K562 (cell line): ENCODE results near the gene PRR7. TPM values are rescaled to one million over a fixed set of nuclear protein-coding genes. Genes with fewer than 3 reads are reported as not detected.

ENCODE experiments used
- CBX1 ChIP-seq: sonication (generic); IDR thresholded peaks from 2 replicates; pipeline ENCODE4 v1.6.1; 2016; ENCODE audit warnings: antibody characterized with exemption, low read depth, mild to moderate bottlenecking
- COPS2 ChIP-seq: fragments of 450-650 bp; conservative IDR thresholded peaks from 2 replicates; pipeline ENCODE4 v1.6.1; 2016; ENCODE audit warnings: mild to moderate bottlenecking, moderate library complexity
- FUS ChIP-seq: fragments of 200-400 bp; formaldehyde crosslinking; optimal IDR thresholded peaks from 2 replicates; pipeline ENCODE3; 2017; ENCODE audit warnings: low read depth, low read length
- HCFC1 ChIP-seq: IDR thresholded peaks from 2 replicates; pipeline ENCODE4 v1.6.1; 2012; ENCODE audit warnings: low read depth, low read length, improper control_type of control experiment
- KLF1 ChIP-seq: fragments of 450-650 bp; IDR thresholded peaks from 2 replicates; pipeline ENCODE4 v1.6.1; 2016; ENCODE audit warnings: missing genetic modification characterization, missing compliant biosample characterization
- MEF2D ChIP-seq: conservative IDR thresholded peaks from 2 replicates; pipeline ENCODE4 v1.6.1; 2016; ENCODE audit warnings: low read depth, missing genetic modification characterization, missing compliant biosample characterization
- NR2F6 ChIP-seq: fragments of 450-650 bp; formaldehyde crosslinking; IDR thresholded peaks from 2 replicates; pipeline ENCODE4 v1.4.0; 2020; ENCODE audit warnings: mild to moderate bottlenecking
- NR3C1 ChIP-seq: sonication (generic); formaldehyde crosslinking; IDR thresholded peaks from 2 replicates; pipeline ENCODE4 v1.8.1; 2022; ENCODE audit warnings: missing genetic modification reagents
- RAD21 ChIP-seq, 2 experiments: fragments of 250-450 bp in 1 of 2; fragments of 450-650 bp in 1 of 2; sonication (Bioruptor Pico) in 1 of 2; formaldehyde crosslinking in 1 of 2; IDR thresholded peaks in 1 of 2; conservative IDR thresholded peaks in 1 of 2; 2 replicates each; pipeline versions ENCODE4 v1.4.0 to v1.8.0; 2020 to 2022; ENCODE audit warnings: mild to moderate bottlenecking in 2 of 2, moderate library complexity in 1 of 2
- polyA plus RNA-seq, 8 experiments: library from polyadenylated mRNA; depleted of rRNA in 4 of 8; stranded (reverse) in 5 of 8; unstranded in 3 of 8; fragments of >200 nt; fragmentation: Nextera tagmentation in 2 of 8; fragmentation: Illumina TruSeq in 1 of 8; extraction: Ambion mirVana in 2 of 8; extraction: Trizol in 1 of 8; gene quantifications; 2 replicates each; pipeline versions ENCODE4 v1.2.1 to v1.2.3, GENCODE V29; 2011 to 2014; ENCODE audit warnings: inconsistent platforms in 1 of 8, missing spikeins in 1 of 8
- total RNA-seq, 7 experiments: library from RNA; depleted of rRNA in 6 of 7; stranded (reverse); fragments of >200 nt in 6 of 7; fragmentation: Illumina TruSeq in 2 of 7; extraction: Trizol in 2 of 7; gene quantifications; 2 replicates each; pipeline versions ENCODE4 v1.2.1 to v1.2.3, GENCODE V29; 2011 to 2021; ENCODE audit warnings: low replicate concordance in 1 of 7
- TF ChIP-seq, protein P1 (sequence below): fragments of 450-650 bp; IDR thresholded peaks from 2 replicates; pipeline ENCODE4 v1.6.1; 2016; ENCODE audit warnings: low read depth
- TF ChIP-seq, protein P2 (sequence below): sonication (generic); formaldehyde crosslinking; IDR thresholded peaks from 2 replicates; pipeline ENCODE4 v1.9.0; 2022; ENCODE audit warnings: mild to moderate bottlenecking, missing genetic modification reagents
- TF ChIP-seq, protein P3 (sequence below): sonication (generic); formaldehyde crosslinking; IDR thresholded peaks from 2 replicates; pipeline ENCODE4 v1.8.1; 2023; ENCODE audit warnings: mild to moderate bottlenecking, missing genetic modification reagents
- TF ChIP-seq, protein P4 (sequence below): fragments of 450-650 bp; IDR thresholded peaks from 2 replicates; pipeline ENCODE4 v1.6.1; 2017; ENCODE audit warnings: antibody characterized with exemption, mild to moderate bottlenecking

Gene PRR7
- total and polyA plus RNA-seq, 9 of the 15 experiments (the other 6 are each of a cell fraction or from before 2014, with no cell fraction given): 0.80 to 11.3 (median 10.4) TPM; not detected in 4

DNA sequence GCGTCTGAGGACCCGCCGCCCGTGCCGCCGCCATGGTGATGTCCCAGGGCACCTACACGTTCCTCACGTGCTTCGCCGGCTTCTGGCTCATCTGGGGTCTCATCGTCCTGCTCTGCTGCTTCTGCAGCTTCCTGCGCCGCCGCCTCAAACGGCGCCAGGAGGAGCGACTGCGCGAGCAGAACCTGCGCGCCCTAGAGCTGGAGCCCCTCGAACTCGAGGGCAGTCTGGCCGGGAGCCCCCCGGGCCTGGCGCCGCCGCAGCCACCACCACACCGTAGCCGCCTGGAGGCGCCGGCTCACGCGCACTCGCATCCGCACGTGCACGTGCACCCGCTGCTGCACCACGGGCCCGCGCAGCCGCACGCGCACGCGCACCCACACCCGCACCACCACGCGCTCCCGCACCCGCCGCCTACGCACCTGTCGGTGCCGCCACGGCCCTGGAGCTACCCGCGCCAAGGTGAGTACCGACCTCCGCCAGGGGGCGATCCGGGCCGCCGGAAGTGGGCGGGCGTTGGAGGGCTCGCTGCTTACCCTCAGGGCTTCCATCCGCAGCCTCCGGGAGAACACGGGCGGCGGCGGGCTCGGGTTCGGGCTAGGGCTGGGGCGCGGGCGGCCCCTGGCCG, 8.5 kb downstream of the PRR7 start (continued):
- TF ChIP-seq, protein P1, sequence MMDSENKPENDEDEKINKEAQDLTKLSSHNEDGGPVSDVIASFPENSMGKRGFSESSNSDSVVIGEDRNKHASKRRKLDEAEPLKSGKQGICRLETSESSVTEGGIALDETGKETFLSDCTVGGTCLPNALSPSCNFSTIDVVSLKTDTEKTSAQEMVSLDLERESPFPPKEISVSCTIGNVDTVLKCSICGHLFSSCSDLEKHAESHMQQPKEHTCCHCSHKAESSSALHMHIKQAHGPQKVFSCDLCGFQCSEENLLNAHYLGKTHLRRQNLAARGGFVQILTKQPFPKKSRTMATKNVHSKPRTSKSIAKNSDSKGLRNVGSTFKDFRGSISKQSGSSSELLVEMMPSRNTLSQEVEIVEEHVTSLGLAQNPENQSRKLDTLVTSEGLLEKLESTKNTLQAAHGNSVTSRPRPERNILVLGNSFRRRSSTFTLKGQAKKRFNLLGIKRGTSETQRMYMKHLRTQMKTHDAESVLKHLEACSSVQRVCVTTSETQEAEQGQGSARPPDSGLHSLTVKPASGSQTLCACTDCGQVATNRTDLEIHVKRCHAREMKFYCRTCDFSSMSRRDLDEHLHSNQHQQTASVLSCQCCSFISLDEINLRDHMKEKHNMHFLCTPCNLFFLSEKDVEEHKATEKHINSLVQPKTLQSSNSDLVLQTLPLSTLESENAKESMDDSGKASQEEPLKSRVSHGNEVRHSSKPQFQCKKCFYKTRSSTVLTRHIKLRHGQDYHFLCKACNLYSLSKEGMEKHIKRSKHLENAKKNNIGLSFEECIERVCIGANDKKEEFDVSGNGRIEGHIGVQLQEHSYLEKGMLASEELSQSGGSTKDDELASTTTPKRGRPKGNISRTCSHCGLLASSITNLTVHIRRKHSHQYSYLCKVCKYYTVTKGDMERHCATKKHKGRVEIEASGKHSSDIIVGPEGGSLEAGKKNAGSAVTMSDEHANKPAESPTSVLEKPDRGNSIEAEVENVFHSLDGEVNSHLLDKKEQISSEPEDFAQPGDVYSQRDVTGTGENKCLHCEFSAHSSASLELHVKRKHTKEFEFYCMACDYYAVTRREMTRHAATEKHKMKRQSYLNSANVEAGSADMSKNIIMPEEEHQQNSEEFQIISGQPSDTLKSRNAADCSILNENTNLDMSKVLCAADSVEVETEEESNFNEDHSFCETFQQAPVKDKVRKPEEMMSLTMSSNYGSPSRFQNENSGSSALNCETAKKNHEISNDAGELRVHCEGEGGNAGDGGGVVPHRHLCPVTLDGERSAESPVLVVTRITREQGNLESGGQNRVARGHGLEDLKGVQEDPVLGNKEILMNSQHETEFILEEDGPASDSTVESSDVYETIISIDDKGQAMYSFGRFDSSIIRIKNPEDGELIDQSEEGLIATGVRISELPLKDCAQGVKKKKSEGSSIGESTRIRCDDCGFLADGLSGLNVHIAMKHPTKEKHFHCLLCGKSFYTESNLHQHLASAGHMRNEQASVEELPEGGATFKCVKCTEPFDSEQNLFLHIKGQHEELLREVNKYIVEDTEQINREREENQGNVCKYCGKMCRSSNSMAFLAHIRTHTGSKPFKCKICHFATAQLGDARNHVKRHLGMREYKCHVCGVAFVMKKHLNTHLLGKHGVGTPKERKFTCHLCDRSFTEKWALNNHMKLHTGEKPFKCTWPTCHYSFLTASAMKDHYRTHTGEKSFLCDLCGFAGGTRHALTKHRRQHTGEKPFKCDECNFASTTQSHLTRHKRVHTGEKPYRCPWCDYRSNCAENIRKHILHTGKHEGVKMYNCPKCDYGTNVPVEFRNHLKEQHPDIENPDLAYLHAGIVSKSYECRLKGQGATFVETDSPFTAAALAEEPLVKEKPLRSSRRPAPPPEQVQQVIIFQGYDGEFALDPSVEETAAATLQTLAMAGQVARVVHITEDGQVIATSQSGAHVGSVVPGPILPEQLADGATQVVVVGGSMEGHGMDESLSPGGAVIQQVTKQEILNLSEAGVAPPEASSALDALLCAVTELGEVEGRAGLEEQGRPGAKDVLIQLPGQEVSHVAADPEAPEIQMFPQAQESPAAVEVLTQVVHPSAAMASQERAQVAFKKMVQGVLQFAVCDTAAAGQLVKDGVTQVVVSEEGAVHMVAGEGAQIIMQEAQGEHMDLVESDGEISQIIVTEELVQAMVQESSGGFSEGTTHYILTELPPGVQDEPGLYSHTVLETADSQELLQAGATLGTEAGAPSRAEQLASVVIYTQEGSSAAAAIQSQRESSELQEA: peak; percentile 24; the same call in 1 of the 2 replicates
- TF ChIP-seq HCFC1 (peak; percentile 59), FUS (peak; percentile 55), CBX1 (peak; percentile 66), COPS2 (no peak), MEF2D (tag) (no peak), NR2F6 (CRISPR knock-in tag) (no peak), RAD21 (CRISPR knock-in tag; conservative IDR thresholded peaks at IDR 0.05 in 1 of 2, IDR thresholded peaks at IDR 0.05 in 1 of 2) (peak; percentile 28 to 52; a peak in 2 of 4 replicates), KLF1 (tag) (peak; percentile 73), NR3C1 (CRISPR knock-in tag) (peak; percentile 69)
- TF ChIP-seq, protein P2, sequence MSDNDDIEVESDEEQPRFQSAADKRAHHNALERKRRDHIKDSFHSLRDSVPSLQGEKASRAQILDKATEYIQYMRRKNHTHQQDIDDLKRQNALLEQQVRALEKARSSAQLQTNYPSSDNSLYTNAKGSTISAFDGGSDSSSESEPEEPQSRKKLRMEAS (CRISPR knock-in tag): peak; percentile 96
- TF ChIP-seq, protein P3, sequence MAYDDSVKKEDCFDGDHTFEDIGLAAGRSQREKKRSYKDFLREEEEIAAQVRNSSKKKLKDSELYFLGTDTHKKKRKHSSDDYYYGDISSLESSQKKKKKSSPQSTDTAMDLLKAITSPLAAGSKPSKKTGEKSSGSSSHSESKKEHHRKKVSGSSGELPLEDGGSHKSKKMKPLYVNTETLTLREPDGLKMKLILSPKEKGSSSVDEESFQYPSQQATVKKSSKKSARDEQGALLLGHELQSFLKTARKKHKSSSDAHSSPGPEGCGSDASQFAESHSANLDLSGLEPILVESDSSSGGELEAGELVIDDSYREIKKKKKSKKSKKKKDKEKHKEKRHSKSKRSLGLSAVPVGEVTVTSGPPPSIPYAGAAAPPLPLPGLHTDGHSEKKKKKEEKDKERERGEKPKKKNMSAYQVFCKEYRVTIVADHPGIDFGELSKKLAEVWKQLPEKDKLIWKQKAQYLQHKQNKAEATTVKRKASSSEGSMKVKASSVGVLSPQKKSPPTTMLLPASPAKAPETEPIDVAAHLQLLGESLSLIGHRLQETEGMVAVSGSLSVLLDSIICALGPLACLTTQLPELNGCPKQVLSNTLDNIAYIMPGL (CRISPR knock-in tag): peak; percentile 80; the same call in 1 of the 2 replicates
- TF ChIP-seq, protein P4, sequence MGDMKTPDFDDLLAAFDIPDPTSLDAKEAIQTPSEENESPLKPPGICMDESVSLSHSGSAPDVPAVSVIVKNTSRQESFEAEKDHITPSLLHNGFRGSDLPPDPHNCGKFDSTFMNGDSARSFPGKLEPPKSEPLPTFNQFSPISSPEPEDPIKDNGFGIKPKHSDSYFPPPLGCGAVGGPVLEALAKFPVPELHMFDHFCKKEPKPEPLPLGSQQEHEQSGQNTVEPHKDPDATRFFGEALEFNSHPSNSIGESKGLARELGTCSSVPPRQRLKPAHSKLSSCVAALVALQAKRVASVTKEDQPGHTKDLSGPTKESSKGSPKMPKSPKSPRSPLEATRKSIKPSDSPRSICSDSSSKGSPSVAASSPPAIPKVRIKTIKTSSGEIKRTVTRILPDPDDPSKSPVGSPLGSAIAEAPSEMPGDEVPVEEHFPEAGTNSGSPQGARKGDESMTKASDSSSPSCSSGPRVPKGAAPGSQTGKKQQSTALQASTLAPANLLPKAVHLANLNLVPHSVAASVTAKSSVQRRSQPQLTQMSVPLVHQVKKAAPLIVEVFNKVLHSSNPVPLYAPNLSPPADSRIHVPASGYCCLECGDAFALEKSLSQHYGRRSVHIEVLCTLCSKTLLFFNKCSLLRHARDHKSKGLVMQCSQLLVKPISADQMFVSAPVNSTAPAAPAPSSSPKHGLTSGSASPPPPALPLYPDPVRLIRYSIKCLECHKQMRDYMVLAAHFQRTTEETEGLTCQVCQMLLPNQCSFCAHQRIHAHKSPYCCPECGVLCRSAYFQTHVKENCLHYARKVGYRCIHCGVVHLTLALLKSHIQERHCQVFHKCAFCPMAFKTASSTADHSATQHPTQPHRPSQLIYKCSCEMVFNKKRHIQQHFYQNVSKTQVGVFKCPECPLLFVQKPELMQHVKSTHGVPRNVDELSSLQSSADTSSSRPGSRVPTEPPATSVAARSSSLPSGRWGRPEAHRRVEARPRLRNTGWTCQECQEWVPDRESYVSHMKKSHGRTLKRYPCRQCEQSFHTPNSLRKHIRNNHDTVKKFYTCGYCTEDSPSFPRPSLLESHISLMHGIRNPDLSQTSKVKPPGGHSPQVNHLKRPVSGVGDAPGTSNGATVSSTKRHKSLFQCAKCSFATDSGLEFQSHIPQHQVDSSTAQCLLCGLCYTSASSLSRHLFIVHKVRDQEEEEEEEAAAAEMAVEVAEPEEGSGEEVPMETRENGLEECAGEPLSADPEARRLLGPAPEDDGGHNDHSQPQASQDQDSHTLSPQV: peak; percentile 57
